H9 (cell line): ENCODE results near the gene SYNPO2L. TPM values are rescaled to one million over a fixed set of nuclear protein-coding genes. Genes with fewer than 3 reads are reported as not detected.
"Not testable (repeated sequence)": the region's sequence is repeated elsewhere in the genome, so short reads cannot be mapped to it uniquely, and the experiment has no call there.

ENCODE experiments used
- DNase-seq: peaks from one replicate; pipeline ENCODE4 v3.0.0-alpha.2; 2017
- H2AFZ ChIP-seq: one replicate; pipeline ENCODE4 v1.6.1; 2013; ENCODE audit warnings: mild to moderate bottlenecking, low read length, control low read depth, moderate library complexity
- H2AK5ac ChIP-seq: 2 replicates; pipeline ENCODE4 v1.6.1; 2013; ENCODE audit warnings: low read length, control low read depth, mixed read lengths; ENCODE audit not compliant: insufficient read length
- H2BK120ac ChIP-seq: one replicate; pipeline ENCODE4 v1.6.1; 2013; ENCODE audit warnings: low read depth, mild to moderate bottlenecking, low read length, control low read depth, inconsistent platforms; ENCODE audit not compliant: poor library complexity, severe bottlenecking
- H2BK12ac ChIP-seq: 2 replicates; pipeline ENCODE4 v1.6.1; 2013; ENCODE audit warnings: low read length, control low read depth, mixed read lengths, low read depth; ENCODE audit not compliant: insufficient read length
- H2BK15ac ChIP-seq: 2 replicates; pipeline ENCODE4 v1.6.1; 2013; ENCODE audit warnings: low read depth, low read length, control low read depth
- H2BK20ac ChIP-seq: one replicate; pipeline ENCODE4 v1.6.1; 2013; ENCODE audit warnings: low read depth, mild to moderate bottlenecking, low read length, control low read depth, inconsistent platforms; ENCODE audit not compliant: poor library complexity, severe bottlenecking
- H2BK5ac ChIP-seq: 2 replicates; pipeline ENCODE4 v1.6.1; 2013; ENCODE audit warnings: low read length, control low read depth, mixed read lengths; ENCODE audit not compliant: insufficient read length
- H3K14ac ChIP-seq: 2 replicates; pipeline ENCODE4 v1.6.1; 2013; ENCODE audit warnings: low read length, control low read depth; ENCODE audit not compliant: insufficient read depth
- H3K18ac ChIP-seq: 2 replicates; pipeline ENCODE4 v1.6.1; 2013; ENCODE audit warnings: low read depth, mild to moderate bottlenecking, mixed read lengths, low read length, control low read depth; ENCODE audit not compliant: insufficient read length
- H3K23ac ChIP-seq: 2 replicates; pipeline ENCODE4 v1.6.1; 2013; ENCODE audit warnings: low read length, control low read depth, mixed read lengths, low read depth; ENCODE audit not compliant: insufficient read length
- H3K23me2 ChIP-seq: 2 replicates; pipeline ENCODE4 v1.6.1; 2013; ENCODE audit warnings: low read depth, mild to moderate bottlenecking, mixed read lengths, low read length, control low read depth; ENCODE audit not compliant: insufficient read length, poor library complexity, severe bottlenecking
- H3K27ac ChIP-seq: 2 replicates; pipeline ENCODE4 v1.5.1; 2013; ENCODE audit warnings: low read length, control low read depth, mixed read lengths, low read depth; ENCODE audit not compliant: insufficient read length
- H3K27me3 ChIP-seq: 2 replicates; pipeline ENCODE4 v1.6.1; 2013; ENCODE audit warnings: low read length, control low read depth, inconsistent platforms; ENCODE audit not compliant: insufficient read depth
- H3K4ac ChIP-seq: 2 replicates; pipeline ENCODE4 v1.6.1; 2013; ENCODE audit warnings: low read depth, mild to moderate bottlenecking, control low read depth, inconsistent platforms, low read length, moderate library complexity
- H3K4me1 ChIP-seq: 2 replicates; pipeline ENCODE4 v1.6.1; 2013; ENCODE audit warnings: low read length, control low read depth, inconsistent platforms; ENCODE audit not compliant: insufficient read depth
- H3K4me2 ChIP-seq: 2 replicates; pipeline ENCODE4 v1.6.1; 2013; ENCODE audit warnings: low read length, control low read depth, mixed read lengths; ENCODE audit not compliant: insufficient read length, insufficient read depth
- H3K56ac ChIP-seq: 2 replicates; pipeline ENCODE4 v1.6.1; 2013; ENCODE audit warnings: low read depth, mild to moderate bottlenecking, mixed read lengths, low read length, control low read depth; ENCODE audit not compliant: insufficient read length
- H3K79me1 ChIP-seq: 2 replicates; pipeline ENCODE4 v1.6.1; 2013; ENCODE audit warnings: low read depth, mild to moderate bottlenecking, moderate library complexity, low read length, control low read depth, inconsistent platforms; ENCODE audit not compliant: insufficient read depth, poor library complexity, severe bottlenecking
- H3K79me2 ChIP-seq: 2 replicates; pipeline ENCODE4 v1.6.1; 2013; ENCODE audit warnings: low read length, control low read depth, inconsistent platforms; ENCODE audit not compliant: insufficient read depth
- H3K9ac ChIP-seq: 2 replicates; pipeline ENCODE4 v1.6.1; 2013; ENCODE audit warnings: low read length, control low read depth, mixed read lengths; ENCODE audit not compliant: insufficient read length; ENCODE audit errors: extremely low read depth
- H3K9me3 ChIP-seq: one replicate; pipeline ENCODE4 v1.6.1; 2013; ENCODE audit warnings: low read depth, low read length, inconsistent platforms; ENCODE audit not compliant: control insufficient read depth
- H3T11ph ChIP-seq: one replicate; pipeline ENCODE4 v1.6.1; 2013; ENCODE audit warnings: mild to moderate bottlenecking, low read length, control low read depth, inconsistent platforms
- H4K20me1 ChIP-seq: one replicate; pipeline ENCODE4 v1.6.1; 2013; ENCODE audit not compliant: control insufficient read depth, insufficient read length, insufficient read depth
- H4K5ac ChIP-seq: 2 replicates; pipeline ENCODE4 v1.6.1; 2013; ENCODE audit warnings: low read depth, mild to moderate bottlenecking, mixed read lengths, low read length, control low read depth; ENCODE audit not compliant: insufficient read length
- H4K8ac ChIP-seq: replicated peaks from 2 replicates; pipeline ENCODE4 v1.6.1; 2013; ENCODE audit warnings: low read length, control low read depth, mixed read lengths, low read depth; ENCODE audit not compliant: insufficient read length
- H4K91ac ChIP-seq: 2 replicates; pipeline ENCODE4 v1.6.1; 2013; ENCODE audit warnings: low read depth, mild to moderate bottlenecking, moderate library complexity, mixed read lengths, low read length, control low read depth; ENCODE audit not compliant: insufficient read length
- H3K27ac Mint-ChIP-seq, 3 experiments: 2 replicates in 2 of 3; 3 replicates in 1 of 3; pipeline ENCODE4 v1.8.0; 2020 to 2021; ENCODE audit warnings: mixed read lengths in 3 of 3, mild to moderate bottlenecking in 1 of 3, moderate library complexity in 1 of 3
- H3K27me3 Mint-ChIP-seq: 2 replicates; pipeline ENCODE4 v1.8.0; 2021; ENCODE audit warnings: low read depth, mild to moderate bottlenecking, moderate library complexity, mixed read lengths
- H3K36me3 Mint-ChIP-seq, 3 experiments: 2 replicates in 2 of 3; 3 replicates in 1 of 3; pipeline ENCODE4 v1.8.0; 2020 to 2021; ENCODE audit warnings: low read depth in 3 of 3, mixed read lengths in 3 of 3; ENCODE audit not compliant: insufficient read depth in 1 of 3
- H3K4me1 Mint-ChIP-seq, 2 experiments: 2 replicates each; pipeline ENCODE4 v1.8.0; 2020; ENCODE audit warnings: mixed read lengths in 2 of 2
- H3K4me3 Mint-ChIP-seq, 2 experiments: 2 replicates in 1 of 2; 3 replicates in 1 of 2; pipeline ENCODE4 v1.8.0; 2020 to 2021; ENCODE audit warnings: mild to moderate bottlenecking in 2 of 2, mixed read lengths in 2 of 2, moderate library complexity in 1 of 2
- H3K9me3 Mint-ChIP-seq, 2 experiments: 2 replicates in 1 of 2; 3 replicates in 1 of 2; pipeline ENCODE4 v1.8.0; 2020; ENCODE audit warnings: mild to moderate bottlenecking in 2 of 2, mixed read lengths in 2 of 2, moderate library complexity in 1 of 2
- WGBS: extraction: QIAGEN DNeasy Blood & Tissue Kit; methylation state at CpG from one replicate; pipeline ENCODE4 v1.1.7; 2013; ENCODE audit warnings: missing lambda C conversion rate, low lambda C conversion rate, mixed read lengths; ENCODE audit not compliant: insufficient read length; ENCODE audit errors: extremely low coverage; 5-methylcytosine and 5-hydroxymethylcytosine counted together
- total RNA-seq: library from RNA; stranded (reverse); gene quantifications from 2 replicates; pipeline ENCODE4 v1.2.1, GENCODE V29; 2021

Gene SYNPO2L
- total RNA-seq, 1 experiment from 2014 or later: 0.11 TPM

GRCh38 chr10:73689596-73689995, 33.8 kb upstream of the SYNPO2L start:
- H2BK20ac ChIP-seq, H3T11ph ChIP-seq, H3K4me3 Mint-ChIP-seq, H3K27me3 ChIP-seq, H2BK15ac ChIP-seq, H2BK120ac ChIP-seq, H3K14ac ChIP-seq, H3K27ac ChIP-seq, H2BK12ac ChIP-seq, H3K4me1 Mint-ChIP-seq, DNase-seq, H3K79me2 ChIP-seq, H3K79me1 ChIP-seq, H3K23ac ChIP-seq, H3K4ac ChIP-seq, H3K27me3 Mint-ChIP-seq, H3K56ac ChIP-seq, H3K9ac ChIP-seq, H3K27ac Mint-ChIP-seq, H3K18ac ChIP-seq, H4K20me1 ChIP-seq, H4K8ac ChIP-seq, H3K9me3 Mint-ChIP-seq, H3K23me2 ChIP-seq, H2AK5ac ChIP-seq, H3K4me1 ChIP-seq, H4K91ac ChIP-seq, H2BK5ac ChIP-seq, H3K9me3 ChIP-seq, H4K5ac ChIP-seq, H3K4me2 ChIP-seq, H2AFZ ChIP-seq: not testable (repeated sequence)
- H3K36me3 Mint-ChIP-seq: peaks cover 12 to 23% (median 13%) of the 10 kb centered on the region in 3 experiments; a peak in 5 of 7 replicates
- WGBS: no CpG with 5 or more reads among the region's 28 CpGs

DNA sequence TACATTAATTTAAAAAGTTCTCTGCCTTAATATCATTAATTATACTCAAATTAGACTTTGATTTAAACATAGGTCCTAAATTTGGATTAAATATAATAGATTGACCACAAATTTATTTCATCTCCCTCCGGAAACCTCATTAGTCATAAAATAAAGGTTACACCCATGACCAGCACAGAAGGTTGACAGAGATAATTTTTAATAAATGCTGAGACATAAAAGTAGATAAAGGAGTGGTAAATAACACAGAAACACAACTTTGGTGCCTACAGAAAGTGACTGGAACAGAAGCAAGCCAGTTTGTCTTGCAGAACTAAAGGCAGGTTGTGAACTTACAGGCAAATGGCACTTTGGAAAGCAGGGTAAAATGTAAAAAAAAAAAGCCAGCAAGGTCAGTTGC, 31.8 kb upstream of the SYNPO2L start:
- H3K79me2 ChIP-seq, H2BK120ac ChIP-seq, DNase-seq, H3K27me3 ChIP-seq, H4K5ac ChIP-seq, H4K8ac ChIP-seq, H3T11ph ChIP-seq, H2BK5ac ChIP-seq, H3K79me1 ChIP-seq, H2BK12ac ChIP-seq, H4K20me1 ChIP-seq, H3K4ac ChIP-seq, H2BK20ac ChIP-seq, H3K27ac ChIP-seq, H3K9me3 ChIP-seq, H2AFZ ChIP-seq, H2BK15ac ChIP-seq, H4K91ac ChIP-seq, H3K9ac ChIP-seq, H2AK5ac ChIP-seq, H3K23me2 ChIP-seq, H3K14ac ChIP-seq, H3K18ac ChIP-seq, H3K4me1 ChIP-seq, H3K4me3 Mint-ChIP-seq, H3K27ac Mint-ChIP-seq, H3K4me1 Mint-ChIP-seq, H3K56ac ChIP-seq, H3K23ac ChIP-seq, H3K27me3 Mint-ChIP-seq, H3K4me2 ChIP-seq, H3K9me3 Mint-ChIP-seq: not testable (repeated sequence)
- no CpG with 5 or more reads among the region's 1 CpG for WGBS
- peaks cover 12 to 23% (median 13%) of the 10 kb centered on the region in 3 experiments; a peak in 5 of 7 replicates for H3K36me3 Mint-ChIP-seq
